ENCODE results near the gene LSP1.

LSP1 gene

GRCh38 chr11:1815751-1816150 lies 37.1 kb upstream of the LSP1 start:
- Histone ChIP-seq H3K4me3 (replicated peaks; ENCODE audit: insufficient read depth, low read length) (no peak overlapping the region), H3K27me3 (ENCODE audit: insufficient read depth, poor library complexity, severe bottlenecking) (no peaks in the 10 kb centered on the region), H3K27ac (replicated peaks) (no peak overlapping the region)
- no peak for DNase-seq (ENCODE audit: low read depth in 1 of 2, low spot score in 1 of 2)
- TF ChIP-seq GABPA (IDR thresholded peaks at IDR 0.05; ENCODE audit: low read depth): no peak
- no peak for TF ChIP-seq POLR2AphosphoS5 (IDR thresholded peaks at IDR 0.05; ENCODE audit: low read depth)
- TF ChIP-seq SPI1 (IDR thresholded peaks at IDR 0.05; ENCODE audit: borderline replicate concordance, low read depth): no peak
- no peak for TF ChIP-seq REST (IDR thresholded peaks at IDR 0.05; ENCODE audit: insufficient replicate concordance, low read depth)
- no peak for TF ChIP-seq CTCF (IDR thresholded peaks at IDR 0.05; ENCODE audit: insufficient read depth, low read length)

GRCh38 chr11:1817000-1817399 lies 35.9 kb upstream of the LSP1 start:
- H3K27ac ChIP-seq (replicated peaks): no peak overlapping the region
- DNase-seq (ENCODE audit: low read depth in 1 of 2, low spot score in 1 of 2): no peak
- no peak overlapping the region for H3K4me3 ChIP-seq (replicated peaks; ENCODE audit: insufficient read depth, low read length)
- H3K27me3 ChIP-seq (ENCODE audit: insufficient read depth, poor library complexity, severe bottlenecking): no peaks in the 10 kb centered on the region
- TF ChIP-seq REST (IDR thresholded peaks at IDR 0.05; ENCODE audit: insufficient replicate concordance, low read depth) (no peak), POLR2AphosphoS5 (IDR thresholded peaks at IDR 0.05; ENCODE audit: low read depth) (no peak), GABPA (IDR thresholded peaks at IDR 0.05; ENCODE audit: low read depth) (no peak), CTCF (IDR thresholded peaks at IDR 0.05; ENCODE audit: insufficient read depth, low read length) (no peak), SPI1 (IDR thresholded peaks at IDR 0.05; ENCODE audit: borderline replicate concordance, low read depth) (no peak)

GRCh38 chr11:1817511-1817910 lies 35.4 kb upstream of the LSP1 start:
- no peaks in the 10 kb centered on the region for H3K27me3 ChIP-seq (ENCODE audit: insufficient read depth, poor library complexity, severe bottlenecking)
- no peak for DNase-seq (ENCODE audit: low read depth in 1 of 2, low spot score in 1 of 2)
- no peak for TF ChIP-seq REST (IDR thresholded peaks at IDR 0.05; ENCODE audit: insufficient replicate concordance, low read depth)
- no peak for TF ChIP-seq GABPA (IDR thresholded peaks at IDR 0.05; ENCODE audit: low read depth)
- no peak for TF ChIP-seq POLR2AphosphoS5 (IDR thresholded peaks at IDR 0.05; ENCODE audit: low read depth)
- no peak for TF ChIP-seq CTCF (IDR thresholded peaks at IDR 0.05; ENCODE audit: insufficient read depth, low read length)
- TF ChIP-seq SPI1 (IDR thresholded peaks at IDR 0.05; ENCODE audit: borderline replicate concordance, low read depth): no peak
- no peak overlapping the region for H3K27ac ChIP-seq (replicated peaks)
- no peak overlapping the region for H3K4me3 ChIP-seq (replicated peaks; ENCODE audit: insufficient read depth, low read length)
